Transverse colon (tissue), 4 donors: Measurements from ENCODE around the gene PTPRN2.

Experiments used
- CTCF ChIP-seq, 5 experiments: fragments of 200-600 bp in 3 of 5; fragments of 450-650 bp in 2 of 5; sonication (generic) in 3 of 5; IDR thresholded peaks; 1 replicate in 2 of 5; 2 replicates in 3 of 5; pipeline ENCODE4 v1.5.1; 2016 to 2017; ENCODE audit warnings: antibody characterized with exemption in 5 of 5, inconsistent platforms in 3 of 5, mild to moderate bottlenecking in 2 of 5, moderate library complexity in 1 of 5
- EP300 ChIP-seq: sonication (generic); formaldehyde crosslinking; IDR thresholded peaks from one replicate; pipeline ENCODE4 v1.6.1; 2017; ENCODE audit warnings: antibody characterized with exemption, low read depth
- POLR2A ChIP-seq: fragments of 450-650 bp; IDR thresholded peaks from one replicate; pipeline ENCODE4 v1.6.1; 2016; ENCODE audit warnings: antibody characterized with exemption, mild to moderate bottlenecking, moderate library complexity
- POLR2AphosphoS5 ChIP-seq, 3 donors: sonication (generic); formaldehyde crosslinking; IDR thresholded peaks; one replicate each; pipeline ENCODE4 v1.6.1; 2016; ENCODE audit warnings: antibody characterized with exemption in 3 of 3

GRCh38 chr7:157568106-157568769 lies 1019.4 kb downstream of the PTPRN2 start:
- TF ChIP-seq POLR2A, result no peak
- no peak for TF ChIP-seq EP300
- no peak for TF ChIP-seq CTCF (IDR thresholded peaks at IDR 0.05)
- TF ChIP-seq POLR2AphosphoS5 (IDR thresholded peaks at IDR 0.05), result no peak
